T-helper 1 cell treated with Interleukin-12 subunit alpha and Interleukin-12 subunit beta and Interleukin-4 antibody, amounts not matched to agents 30 ng/mL and 1 ng/mL, for 36 hours (primary cell): ENCODE results near the gene RALB. TPM values are rescaled to one million over a fixed set of nuclear protein-coding genes. Genes with fewer than 3 reads are reported as not detected.
"Not testable (repeated sequence)": the region's sequence is repeated elsewhere in the genome, so short reads cannot be mapped to it uniquely, and the experiment has no call there.

ENCODE experiments used
- intact Hi-C: fragments of 100-400 bp; cut with micrococcal nuclease; formaldehyde crosslinking; loops from one replicate; pipeline ENCODE4 v1.15.1; 2024
- total RNA-seq: library from RNA; stranded (reverse); gene quantifications from 2 replicates; pipeline ENCODE4 v1.2.3, GENCODE V29; 2022

RALB gene
- total RNA-seq, 1 donor from 2014 or later, result 134 TPM

GRCh38 chr2:120224256-120224655 is 28.4 kb upstream of the RALB start:
- intact Hi-C loops, result loop anchor here (2.0 kb wide), 1 partner anchor 471 kb away; no protein-coding TSS in a partner anchor

- intact Hi-C loops, result loop anchor here (2.0 kb wide), 1 partner anchor 472 kb away; no protein-coding TSS in a partner anchor
Measured at GRCh38 chr2:120224735-120225548, 27.7 kb upstream of the RALB start.

DNA sequence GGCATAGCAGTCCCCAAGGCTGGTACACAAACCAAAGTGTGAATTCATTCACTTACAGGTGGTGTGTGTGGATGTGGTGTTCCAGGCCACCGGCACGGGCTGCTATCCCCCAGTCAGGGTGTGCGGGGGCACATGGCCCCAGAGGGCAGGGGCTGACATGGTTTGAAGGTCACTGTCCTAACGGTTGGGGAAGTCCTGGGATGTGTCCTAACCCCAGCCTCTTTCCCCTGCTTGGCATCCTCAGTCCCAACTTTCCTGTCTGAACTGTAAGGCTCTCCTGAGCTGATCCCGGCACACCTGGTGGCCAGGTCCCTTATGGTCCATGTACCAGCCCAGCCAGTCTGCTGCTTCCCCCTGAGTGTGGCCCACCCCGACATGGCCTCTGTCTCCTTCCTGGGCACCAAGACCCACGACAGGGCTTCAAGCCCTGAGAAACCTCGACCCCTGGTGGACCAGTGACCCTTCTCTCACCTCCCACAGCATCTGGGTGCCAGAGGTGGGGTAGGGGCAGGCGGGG is 27.0 kb upstream of the RALB start:
- intact Hi-C loops, result loop anchor here (2.0 kb wide), 1 partner anchor 473 kb away; no protein-coding TSS in a partner anchor

DNA sequence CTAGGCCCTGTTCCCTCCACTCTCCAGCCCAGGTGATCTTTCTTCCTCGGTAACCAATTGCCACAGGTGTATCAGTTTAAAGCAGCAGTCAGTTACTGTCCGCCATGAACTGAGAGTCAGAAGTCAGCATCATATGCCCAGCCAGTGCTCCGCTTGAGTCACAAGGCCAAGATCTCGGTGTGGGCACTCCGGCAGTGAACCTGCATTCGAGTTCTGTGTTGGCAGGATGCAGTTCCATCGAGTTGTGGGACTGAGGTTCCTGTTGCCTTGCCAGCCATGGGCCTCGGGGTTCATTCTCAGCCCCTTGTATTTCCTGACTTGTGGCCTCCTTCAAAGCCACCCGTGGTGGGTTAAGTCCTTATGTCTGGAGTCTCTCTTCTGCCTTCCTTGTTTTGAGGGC is 26.3 kb upstream of the RALB start:
- intact Hi-C loops, result no loop called here

DNA sequence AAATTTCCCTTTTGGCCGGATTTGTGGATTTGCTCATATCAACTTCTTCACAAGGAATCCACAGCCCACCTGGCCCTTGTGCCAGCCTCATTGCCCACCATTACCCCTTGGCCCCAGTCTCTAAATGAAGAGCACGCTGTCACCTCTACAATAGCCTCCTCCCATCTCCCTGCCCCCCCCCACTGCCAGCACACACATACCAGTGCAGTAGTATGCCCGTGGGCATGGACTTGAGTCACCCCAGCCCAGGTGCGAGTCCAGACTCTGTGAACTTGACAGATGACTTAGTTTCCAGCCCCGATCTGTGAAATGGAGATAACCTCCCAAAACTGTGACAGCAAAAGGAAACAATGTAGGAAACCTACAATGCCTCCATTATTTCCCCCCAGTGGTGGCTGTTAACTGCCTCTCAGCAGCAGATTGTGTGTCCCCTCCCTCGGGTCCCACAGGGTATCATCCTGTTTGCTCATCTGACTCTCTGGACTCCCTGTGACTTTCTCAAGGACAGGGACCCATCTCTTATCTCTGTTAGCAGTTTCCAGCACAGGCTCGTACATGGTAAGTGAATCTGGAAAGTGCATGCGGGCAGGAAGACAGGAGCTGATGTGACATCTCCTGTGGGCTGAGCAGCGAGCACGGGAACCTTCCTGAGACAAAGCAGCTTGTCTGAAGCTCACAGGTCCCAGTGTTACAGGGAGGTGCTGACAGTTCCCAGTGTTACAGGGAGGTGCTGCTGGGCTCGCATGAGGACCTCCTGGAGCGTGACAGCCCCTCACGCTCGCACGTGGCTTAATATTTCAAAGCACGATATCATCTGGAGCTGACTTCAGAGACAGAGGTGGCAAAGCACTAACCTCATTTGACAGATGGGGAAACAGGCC is 25.3 kb upstream of the RALB start:
- intact Hi-C loops, result no loop called here

- intact Hi-C loops, result no loop called here
Measured at GRCh38 chr2:120228503-120228902, 24.1 kb upstream of the RALB start.

DNA sequence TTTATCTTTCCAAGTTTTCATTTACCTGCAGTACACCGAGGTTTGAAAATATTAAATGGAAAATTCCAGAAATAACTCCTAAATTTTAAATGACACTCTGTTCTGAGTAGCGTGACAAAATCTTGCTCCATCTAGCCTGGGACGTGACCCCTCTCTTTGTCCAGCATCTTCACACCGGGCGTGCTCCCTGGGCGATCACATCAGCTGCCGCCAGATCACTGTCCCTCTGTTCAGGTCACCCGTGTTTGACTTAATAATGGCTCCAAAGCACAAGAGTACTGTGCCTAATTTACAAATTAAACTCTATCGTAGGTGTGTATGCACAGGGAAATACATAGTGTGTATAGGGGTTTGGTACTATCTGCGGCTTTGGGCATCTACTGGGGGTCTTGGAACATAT is 23.3 kb upstream of the RALB start:
- intact Hi-C loops, result no loop called here

GRCh38 chr2:120230515-120231471 is 21.9 kb upstream of the RALB start:
- intact Hi-C loops, result loop anchor here (5.0 kb wide), 1 partner anchor 368 kb away; no protein-coding TSS in a partner anchor

DNA sequence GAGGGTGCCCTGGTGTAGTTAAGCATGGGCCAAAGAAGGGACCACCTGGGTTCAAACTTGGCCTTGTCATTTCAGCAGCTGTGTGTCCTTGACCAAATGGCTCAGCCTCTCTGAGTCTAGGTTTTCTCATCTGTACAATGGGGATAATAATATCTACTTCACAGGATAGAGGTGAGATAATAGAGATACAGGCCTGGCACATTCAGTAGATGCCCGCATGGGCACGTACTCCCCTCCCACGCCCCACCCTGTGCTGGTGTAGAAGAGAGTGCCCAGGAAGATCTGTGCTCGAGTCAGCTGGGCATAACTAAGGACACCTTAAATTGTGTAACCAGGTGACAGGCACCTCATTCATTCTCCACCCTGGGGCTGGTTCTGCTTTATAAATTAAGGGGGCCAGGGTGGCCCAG is 21.1 kb upstream of the RALB start:
- intact Hi-C loops, result loop anchor here (5.0 kb wide), 1 partner anchor 369 kb away; no protein-coding TSS in a partner anchor

DNA sequence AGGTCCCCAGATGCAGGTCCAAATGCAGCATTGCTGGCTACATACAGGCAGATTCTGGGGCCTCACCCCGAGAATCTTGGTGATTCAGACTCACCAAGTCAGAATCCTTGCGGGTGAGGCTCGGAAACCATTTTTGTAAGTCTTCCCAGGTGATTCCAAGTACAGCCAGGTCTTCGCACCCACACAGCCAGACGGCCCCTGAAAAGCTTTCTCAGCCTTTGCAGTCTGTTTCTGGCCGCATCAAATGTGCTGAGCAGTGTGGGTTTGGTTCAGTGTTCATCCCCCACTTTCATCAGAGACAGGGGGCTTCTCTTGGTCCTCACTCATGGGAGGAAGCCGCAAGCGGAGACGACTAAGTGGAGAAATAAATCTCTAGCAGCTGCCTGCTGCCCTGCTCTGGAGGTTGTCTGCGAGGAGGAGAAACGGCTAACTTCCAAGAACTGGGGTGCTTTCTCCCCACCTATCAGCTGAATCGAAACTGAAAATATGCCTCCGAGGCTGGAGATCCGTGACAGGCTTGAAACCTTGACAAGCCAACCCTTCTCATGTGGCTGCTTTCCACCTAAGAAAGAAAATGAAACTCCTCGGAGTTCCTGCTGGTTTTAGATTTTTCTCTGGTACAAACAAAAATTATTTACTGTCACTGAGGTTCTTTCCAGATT is 20.5 kb upstream of the RALB start:
- intact Hi-C loops, result loop anchor here (1.0 to 5.0 kb wide), 12 partner anchors 9 to 865 kb away; partner anchors contain the start of genes C2orf76, DBI, PTPN4 and RALB

GRCh38 chr2:120233292-120233691 is 19.4 kb upstream of the RALB start:
- intact Hi-C loops, result loop anchor here (2.0 to 5.0 kb wide), 4 partner anchors 28 to 866 kb away; partner anchors contain the start of genes C2orf76 and DBI

GRCh38 chr2:120235158-120235557 is 17.5 kb upstream of the RALB start:
- intact Hi-C loops, result not testable (repeated sequence)

- intact Hi-C loops, result no loop called here
Measured at GRCh38 chr2:120235681-120236080, 17.0 kb upstream of the RALB start.

DNA sequence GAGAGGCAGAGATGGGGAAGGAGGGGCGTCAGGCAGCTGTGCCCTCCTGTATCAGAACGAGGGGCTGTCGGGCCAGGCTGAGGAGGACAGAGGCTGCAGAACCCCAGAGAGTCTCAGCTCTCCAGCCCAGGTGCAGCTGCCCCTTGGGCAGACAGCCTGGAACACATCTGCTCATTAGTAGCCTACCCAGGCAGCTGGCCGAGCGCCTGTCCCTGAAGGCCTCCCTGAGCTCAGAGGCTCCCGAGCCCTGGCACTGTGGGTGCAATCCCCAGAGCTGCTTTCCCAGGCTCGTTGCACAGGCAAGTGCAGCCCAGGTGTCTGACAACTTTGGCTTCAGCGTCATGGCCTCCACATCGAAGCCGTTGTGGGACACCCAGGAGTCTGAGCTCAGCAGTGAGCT is 16.3 kb upstream of the RALB start:
- intact Hi-C loops, result no loop called here

DNA sequence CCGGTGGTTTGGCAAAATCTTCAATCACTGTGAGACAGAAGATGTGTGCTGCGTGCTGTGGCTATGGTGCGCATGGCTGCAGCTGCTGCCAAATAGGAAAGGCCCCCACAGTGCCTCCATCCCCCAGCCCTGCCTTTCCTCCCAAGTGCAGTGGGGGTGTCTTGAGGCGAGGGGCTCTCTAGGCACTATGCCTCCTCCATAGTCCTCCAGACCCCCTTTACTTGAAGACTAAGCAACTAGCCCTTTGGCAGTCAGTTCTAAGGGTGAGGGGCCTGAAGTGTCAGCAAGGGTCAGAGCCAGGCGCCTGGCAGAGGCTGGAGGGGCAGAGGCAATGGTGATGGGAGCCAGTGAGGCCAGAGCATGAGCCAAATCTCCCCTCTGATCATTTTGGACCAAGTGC is 15.9 kb upstream of the RALB start:
- intact Hi-C loops, result no loop called here

GRCh38 chr2:120237491-120237902 is 15.2 kb upstream of the RALB start:
- intact Hi-C loops, result no loop called here

GRCh38 chr2:120238728-120239487 is 13.7 kb upstream of the RALB start:
- intact Hi-C loops, result no loop called here

- intact Hi-C loops, result no loop called here
Measured at GRCh38 chr2:120239488-120240287, 13.0 kb upstream of the RALB start.
